HG03196 (cell line): Measurements from ENCODE around the gene ADD2.
"Not testable (repeated sequence)": the region's sequence is repeated elsewhere in the genome, so short reads cannot be mapped to it uniquely, and the experiment has no call there.

Experiments
- ATAC-seq: cut with Tn5 transposase; IDR thresholded peaks from one replicate; pipeline ENCODE4 v1.9.1; 2021; ENCODE audit not compliant: unreplicated experiment

ADD2 gene, protein sequence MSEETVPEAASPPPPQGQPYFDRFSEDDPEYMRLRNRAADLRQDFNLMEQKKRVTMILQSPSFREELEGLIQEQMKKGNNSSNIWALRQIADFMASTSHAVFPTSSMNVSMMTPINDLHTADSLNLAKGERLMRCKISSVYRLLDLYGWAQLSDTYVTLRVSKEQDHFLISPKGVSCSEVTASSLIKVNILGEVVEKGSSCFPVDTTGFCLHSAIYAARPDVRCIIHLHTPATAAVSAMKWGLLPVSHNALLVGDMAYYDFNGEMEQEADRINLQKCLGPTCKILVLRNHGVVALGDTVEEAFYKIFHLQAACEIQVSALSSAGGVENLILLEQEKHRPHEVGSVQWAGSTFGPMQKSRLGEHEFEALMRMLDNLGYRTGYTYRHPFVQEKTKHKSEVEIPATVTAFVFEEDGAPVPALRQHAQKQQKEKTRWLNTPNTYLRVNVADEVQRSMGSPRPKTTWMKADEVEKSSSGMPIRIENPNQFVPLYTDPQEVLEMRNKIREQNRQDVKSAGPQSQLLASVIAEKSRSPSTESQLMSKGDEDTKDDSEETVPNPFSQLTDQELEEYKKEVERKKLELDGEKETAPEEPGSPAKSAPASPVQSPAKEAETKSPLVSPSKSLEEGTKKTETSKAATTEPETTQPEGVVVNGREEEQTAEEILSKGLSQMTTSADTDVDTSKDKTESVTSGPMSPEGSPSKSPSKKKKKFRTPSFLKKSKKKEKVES

DNA sequence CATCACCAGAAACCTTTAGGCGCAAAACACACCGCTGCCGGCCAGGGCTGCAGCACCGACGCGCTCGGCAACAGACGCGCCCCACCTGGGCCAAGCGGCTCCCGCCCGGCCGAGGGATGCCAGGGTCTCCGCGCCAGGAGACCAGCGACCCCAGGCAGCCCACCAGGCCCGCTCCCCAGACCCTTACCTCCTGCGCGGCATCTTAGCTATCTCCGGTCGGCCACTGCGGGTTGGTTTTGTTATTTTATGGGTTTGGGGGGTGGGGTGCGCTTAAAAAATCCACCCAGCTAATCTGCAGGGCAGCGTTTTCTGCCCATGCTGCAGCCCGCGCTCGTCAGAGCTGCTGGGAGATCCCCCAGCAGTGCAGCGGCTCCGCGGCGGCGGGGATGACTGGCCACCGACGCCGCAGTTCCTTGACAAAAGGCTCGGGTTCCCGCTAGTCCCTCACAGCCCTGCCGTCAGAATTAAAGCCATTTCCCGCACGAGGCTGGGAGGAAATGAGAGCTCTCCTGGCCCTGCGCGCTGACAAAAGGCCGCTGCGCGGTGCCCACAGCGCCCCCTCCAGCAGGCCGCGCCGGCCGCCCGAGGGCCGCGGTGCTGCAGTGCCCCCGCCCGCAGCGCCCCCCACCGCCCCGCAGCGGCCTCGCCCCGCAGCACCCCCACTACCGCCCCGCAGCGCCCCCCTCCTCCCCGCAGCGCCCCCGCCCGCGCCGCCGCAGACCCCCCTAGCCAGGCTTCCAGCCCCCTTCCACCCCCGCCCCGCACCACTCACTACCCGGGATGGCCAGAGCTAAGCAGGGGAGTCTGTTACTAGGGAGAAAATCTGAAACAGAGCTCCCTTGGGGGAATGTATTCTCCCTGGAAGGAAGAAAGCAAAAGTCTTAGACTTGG, at the start of gene ADD2:
TSS of gene ADD2 (minus strand) at position 502 of the 891 bp plus-strand sequence. CDS start 61,792 bp downstream, outside the sequence.
- no peak for ATAC-seq

DNA sequence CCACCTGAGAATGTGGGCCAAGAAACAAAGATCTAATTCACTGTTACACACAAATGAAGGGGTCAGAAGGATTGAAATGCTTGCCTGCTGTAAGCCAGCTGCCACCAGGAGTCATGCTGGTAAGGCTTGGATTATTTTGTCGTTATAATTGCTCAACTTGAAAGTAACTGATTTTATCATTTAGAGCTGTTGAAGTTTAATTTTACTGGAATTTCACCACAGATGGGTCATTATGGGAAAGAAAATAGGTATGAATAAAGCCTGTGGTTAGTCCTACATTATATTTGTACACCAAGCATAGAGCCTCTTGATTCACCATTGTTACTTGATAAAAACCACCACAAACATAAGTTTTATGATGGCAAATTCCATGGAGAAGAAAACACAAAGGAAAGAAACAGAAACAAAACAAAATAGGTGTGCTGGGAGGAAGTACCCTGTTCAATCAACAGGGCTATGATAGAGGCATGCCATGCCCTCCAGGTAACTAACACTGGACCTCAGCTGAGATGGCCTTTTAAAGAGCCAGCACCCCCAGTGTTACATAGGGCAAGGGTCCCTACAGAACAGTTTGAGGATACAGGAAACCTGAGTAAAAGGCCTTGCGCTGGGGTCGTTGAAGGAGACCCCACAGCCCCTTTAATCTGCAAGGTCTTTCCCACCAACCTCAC, 49.4 kb upstream of the ADD2 start:
- ATAC-seq, result no peak

DNA sequence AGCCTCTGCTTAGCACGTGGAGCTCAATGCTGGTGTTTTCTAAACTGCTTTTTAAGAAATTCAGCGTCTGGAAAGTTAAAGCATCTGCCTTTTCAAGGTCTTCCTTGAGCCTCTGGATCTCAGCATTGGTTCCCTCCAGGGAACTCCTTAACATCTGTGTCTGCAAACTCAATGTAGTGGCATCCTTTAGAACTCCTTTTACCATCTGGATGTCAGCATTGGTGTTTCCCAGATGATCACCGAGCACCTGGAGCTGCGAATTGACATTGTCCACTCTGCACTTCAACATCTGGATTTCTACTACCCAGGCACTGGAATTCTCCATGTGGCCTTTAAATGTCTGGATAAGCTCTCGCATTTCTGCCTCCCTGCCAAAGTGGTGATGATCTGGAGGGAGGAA, 48.7 kb upstream of the ADD2 start:
- ATAC-seq, result no peak

DNA sequence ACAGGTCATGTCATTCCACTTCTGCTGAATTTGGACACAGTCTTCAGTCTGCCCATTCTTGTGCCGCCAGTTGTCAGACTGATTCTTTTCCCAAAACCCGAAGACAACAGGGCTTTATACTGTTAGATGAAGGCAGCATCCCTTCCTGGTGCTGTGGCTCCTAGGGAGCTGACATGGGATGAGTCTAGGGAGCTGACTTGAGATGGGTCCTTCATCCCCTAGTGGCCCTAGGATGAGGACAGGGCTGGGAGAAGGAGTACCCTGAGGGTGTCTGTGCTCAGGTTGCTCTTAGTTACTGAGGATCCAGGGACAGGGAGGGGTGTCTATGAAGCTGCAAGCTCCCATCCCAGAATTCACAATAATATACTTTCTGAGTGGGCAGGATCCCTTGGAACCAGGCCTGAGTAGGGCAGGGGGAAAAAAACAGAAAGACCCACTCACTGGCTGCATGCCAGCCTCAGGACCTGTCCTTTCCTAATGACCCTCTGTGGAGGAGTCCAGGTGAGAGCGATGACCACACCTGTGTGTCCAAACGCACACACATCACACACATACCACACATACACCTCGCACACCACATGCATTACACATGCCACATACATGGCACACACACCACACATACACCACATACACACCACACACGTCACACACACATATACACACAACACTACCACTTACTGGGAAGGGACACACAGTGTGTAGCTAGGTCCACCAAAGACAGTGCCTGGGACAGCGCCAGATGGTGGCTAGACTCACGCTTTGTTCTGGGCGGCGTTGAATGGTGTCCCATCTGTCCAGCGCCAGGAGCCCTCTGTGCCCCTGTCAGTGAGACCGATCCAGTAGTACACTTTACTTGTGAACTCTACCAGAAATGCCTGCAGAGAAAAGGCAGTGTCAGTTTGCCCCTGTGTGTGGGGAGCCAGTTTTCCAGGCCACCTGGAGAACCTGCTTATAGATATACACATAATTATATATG, 41.3 kb upstream of the ADD2 start:
- no peak for ATAC-seq

DNA sequence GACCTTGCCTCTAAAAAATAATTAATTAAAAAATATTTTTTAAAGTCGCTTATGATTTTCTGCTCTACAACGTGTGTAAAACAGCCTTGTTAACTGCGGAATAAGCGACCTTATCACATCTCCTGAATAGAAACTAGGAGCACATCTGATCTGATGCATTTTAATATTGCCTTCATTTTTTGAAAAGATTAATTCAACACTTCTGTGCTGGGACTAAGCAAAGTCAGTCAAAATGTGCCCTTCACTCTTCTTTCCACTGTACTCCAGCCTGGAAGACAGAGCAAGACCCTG, 39.8 kb upstream of the ADD2 start:
- no peak for ATAC-seq

DNA sequence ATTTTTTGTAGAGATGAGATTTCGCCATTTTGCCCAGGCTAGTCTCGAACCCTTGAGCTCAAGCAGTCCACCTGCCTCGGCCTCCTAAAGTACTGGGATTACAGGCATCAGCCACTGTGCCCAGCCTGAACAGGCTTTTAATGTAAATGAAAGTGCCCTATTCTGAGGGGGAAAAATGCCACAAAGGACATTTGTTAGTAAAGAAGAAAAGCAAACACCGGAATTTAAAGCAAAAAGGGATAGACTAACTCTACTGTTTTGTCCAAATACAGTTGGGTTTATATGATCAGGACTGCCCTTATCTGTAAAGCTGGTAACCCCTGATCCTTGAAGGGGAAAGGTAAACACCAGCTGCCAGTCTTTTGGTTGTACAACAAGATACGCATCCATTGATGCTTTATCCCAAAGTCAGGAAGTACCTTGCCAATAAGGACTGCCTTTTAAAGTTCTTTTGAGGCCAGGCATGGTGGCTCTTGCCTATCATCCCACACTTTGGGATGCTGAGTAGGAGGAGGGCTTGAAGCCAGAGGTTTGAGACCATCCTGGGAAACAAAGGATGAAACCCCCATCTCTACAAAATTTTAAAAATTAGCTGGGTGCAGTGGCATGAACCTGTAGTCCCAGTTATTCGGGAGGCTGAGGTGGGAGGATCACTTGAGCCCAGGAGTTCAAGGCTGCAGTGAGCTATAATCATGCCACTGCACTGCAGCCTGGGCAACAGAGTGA, 39.3 kb upstream of the ADD2 start:
- ATAC-seq, result no peak

DNA sequence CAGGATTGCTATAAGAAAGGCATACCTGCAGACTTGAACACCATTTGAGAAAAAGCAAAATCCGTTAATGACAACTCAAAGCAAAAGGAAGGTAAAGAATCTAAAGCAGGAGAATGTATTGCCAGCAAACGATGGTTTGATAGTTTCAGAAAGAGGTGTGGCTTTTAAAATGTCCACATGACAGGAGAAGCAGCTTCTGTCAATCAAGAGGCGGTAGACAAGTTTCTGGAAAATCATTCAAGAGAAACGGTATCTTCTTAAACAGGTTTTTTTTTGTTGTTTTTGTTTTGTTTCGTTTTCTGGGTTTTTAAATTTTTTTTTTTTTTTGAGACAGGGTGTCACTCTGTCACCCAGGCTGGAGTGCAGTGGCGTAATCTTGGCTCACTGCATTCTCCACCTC, 38.6 kb upstream of the ADD2 start:
- no peak for ATAC-seq

DNA sequence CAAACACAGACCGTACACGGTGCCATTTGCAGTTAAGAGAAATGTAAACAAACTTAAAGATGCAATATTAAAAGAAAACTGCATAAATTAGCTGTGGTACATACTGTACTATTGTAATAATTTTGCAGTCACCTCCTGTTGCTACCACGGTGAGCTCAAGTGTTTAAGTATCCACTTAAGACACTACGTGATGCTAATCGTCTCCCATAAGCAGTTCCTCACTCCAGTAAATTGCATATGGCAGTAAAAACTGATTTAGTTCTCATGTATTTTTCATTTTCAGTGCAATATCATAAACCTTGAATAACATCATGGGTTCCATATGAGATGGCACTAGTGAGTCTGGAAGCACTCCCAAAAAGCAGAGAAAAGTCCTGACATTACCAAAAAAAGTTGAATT, 38.0 kb upstream of the ADD2 start:
- ATAC-seq, result no peak

DNA sequence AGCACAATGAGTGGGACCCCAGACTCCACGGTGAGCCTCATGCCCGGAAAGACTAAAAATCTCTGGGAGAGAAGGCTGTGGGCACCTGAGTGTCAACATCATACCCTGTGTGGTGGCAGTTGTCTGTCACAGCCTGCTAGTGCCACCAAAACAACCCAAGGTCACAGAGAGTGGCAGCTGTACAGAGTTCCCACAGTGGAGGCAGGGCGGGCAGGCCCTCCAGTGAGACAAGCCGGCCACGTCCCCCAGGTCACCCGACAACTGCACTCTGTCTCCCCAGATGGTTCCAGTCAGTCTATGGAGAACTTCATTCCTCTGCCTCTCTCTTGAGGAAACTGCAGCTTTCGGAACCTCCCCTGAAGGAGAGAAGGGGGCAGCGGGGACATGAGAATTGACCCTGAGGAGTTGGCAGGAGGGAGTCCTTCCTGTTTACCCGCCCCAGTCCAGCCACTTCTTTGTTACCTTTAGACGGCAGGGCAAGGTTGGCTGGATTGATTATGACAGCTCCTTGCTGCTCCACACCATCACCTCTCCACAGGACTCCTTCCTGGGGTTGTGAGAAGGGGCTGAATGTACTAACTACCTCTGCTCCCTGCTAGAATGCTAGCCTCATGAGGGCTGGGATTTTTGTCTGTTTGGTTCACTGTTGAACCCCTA, 33.7 kb upstream of the ADD2 start:
- no peak for ATAC-seq

DNA sequence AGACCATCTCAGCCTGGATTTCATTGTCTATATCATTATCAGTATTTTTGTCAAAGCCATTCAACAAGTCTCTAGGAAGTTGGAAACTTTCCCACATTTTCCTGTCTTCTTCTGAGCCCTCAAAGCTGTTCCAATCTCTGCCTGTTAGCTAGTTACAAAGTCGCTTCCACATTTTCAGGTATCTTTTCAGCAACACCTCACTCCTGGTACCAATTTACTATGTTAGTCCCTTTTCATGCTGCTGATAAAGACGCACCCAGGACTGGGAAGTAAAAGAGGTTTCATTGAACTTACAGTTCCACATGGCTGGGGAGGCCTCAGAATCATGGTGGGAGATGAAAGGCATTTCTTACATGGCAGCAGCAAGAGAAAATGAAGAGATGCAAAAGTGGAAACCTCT, 31.7 kb upstream of the ADD2 start:
- ATAC-seq, result no peak

DNA sequence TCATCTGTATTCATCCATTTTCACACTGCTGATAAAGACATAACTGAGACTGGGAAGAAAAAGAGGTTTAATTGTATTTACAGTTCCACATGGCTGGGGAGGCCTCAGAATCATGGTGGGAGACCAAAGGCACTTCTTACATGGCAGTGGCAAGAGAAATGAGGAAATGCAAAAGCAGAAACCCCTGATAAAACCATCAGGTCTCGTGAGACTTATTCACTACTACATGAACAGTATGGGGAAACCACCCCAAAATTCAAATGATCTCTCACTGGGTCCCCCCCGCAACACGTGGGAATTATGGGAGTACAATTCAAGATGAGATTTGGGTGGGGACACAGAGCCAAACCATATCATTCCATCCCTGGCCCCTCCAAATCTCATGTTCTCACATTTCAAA, 30.0 kb upstream of the ADD2 start:
- not testable (repeated sequence) for ATAC-seq

DNA sequence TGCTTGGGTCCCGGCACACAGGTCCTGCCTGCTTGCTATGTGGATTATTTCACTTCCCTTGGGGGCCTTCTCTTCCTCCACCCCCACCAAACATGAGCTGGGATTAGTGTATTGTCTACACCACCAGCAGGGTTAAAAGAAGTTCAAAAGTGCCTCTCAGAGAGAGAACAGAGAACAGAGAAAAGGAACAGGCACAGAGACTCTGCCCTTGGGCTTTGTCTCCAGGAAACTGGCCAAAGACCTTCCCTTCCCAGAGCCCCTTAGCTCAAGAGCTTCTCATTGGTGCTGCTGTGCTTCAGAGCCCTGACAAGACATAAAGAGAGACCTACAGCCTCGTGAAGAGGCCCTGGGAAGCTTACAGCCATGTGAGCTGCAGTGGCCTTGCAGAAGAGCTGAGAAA, 29.5 kb upstream of the ADD2 start:
- no peak for ATAC-seq

DNA sequence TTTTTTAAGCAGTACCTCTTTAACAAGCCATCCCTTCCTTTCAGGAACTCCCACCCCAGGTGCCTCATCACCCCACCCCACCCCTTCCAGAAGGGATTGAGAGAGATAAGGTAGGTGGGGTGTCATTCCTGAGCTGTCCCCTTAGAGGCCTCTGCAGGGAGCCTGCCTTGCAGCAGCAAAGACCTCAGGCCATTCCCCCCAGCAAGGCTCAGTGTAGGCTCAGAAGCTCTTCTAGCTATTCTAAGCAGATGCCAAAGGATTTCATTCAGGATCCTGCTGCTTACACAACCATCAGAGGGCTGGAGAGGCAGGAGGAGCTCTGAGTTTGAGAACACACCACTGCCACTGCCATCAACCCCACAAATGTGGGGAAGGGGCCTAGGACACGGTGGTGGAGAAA, 28.3 kb upstream of the ADD2 start:
- no peak for ATAC-seq

DNA sequence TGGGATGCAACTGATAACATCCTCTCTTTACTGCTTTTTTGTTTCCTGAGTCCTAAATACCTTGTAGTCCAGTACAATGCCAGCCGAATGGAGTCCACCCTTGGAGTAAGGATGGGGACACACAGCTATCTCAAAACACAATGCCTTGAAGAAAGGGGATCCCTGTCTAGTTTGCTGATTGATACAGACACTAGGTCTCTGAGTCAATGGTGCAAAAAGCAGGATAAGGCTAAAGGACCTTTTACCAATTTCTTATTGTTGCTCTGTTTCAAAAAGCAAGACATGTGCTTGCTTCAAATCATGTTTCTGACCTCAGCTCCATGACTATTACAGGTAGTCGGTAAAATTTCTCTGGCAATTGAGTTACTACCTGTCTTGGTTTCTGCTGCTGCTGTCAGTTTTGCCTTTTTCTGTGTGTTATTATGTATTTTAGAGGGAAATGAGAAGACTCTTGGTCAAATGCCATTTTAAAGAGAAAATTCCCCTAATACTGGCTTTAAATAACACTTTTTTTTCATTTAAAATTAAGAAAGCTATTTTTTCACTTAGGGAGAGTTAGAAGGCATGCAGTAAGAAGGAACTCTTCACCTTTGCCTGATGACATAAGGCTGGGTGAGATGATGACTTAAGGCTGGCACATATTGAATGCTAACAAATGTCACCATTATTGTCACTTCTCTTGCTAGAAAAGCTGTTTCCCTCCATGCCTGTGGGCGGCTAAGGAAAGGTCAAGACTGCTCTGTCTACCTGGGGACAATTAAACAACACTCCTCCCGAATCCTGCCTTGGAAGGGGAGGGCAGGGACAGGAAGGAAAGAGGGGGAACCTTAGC, 27.4 kb upstream of the ADD2 start:
- no peak for ATAC-seq

DNA sequence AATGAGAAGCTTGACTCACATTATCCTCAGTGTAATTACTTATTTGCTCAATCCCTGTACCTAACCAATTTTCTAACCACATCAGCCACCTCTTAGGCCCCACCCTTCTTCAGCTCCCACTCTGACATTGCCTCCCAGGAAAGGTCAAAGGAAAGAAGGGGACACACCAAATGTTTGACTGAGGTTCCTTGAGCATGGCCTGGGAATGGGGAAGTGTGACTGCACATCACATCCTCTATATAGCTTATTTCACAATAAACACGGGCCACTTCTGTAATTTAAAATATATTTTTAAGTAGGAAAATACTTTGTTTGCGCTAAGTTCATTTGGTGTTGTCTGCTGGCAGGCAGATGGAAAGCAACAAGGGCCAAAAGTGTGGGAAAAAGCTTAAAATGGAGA, 25.4 kb upstream of the ADD2 start:
- no peak for ATAC-seq

DNA sequence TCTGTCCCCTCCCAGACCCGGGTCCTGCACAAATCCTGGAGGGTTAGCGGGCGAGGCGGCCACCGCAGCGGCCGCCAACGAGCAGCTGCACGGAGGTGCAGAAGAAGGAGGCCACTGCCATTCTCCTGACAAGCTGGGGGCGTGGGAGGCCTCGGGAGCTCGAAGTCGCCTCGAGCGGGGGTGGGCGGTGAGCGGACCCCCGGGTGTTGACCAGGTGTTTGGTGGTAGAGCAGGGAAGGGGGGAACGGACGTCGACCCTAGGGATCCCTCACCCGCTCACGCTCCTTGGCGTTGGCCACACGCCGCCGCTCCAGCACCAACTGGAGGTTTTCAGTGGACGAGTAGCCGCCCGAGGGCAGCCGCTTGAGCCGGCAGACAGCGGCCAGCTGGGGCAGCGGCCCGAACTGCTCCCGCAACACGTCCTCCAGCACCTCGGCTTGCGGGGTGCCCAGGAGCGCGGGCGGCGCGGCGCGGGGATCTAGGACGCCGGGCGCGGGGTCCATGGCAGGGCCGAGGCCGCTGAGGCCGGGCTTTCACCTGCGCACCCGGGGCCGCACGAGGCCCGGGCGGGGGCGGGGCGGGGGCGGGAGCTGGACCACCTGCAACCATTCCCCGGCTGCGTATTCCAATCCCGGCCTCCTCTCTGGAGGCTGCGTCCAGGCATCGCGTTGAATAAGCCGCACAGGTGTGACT, 22.3 kb upstream of the ADD2 start, which contains the start of gene FIGLA:
TSS of gene FIGLA (minus strand) at position 508 of the 693 bp plus-strand sequence. CDS start at position 503, 5 bp downstream.
- ATAC-seq, result no peak
